ENCODE measurements around the gene SAFB. TPM values are rescaled to one million over a fixed set of nuclear protein-coding genes. Genes with fewer than 3 reads are reported as not detected.
A peak's percentile ranks its signal among the peaks of the same experiment; 100 is the strongest.

The SAFB gene
- total RNA-seq (10 to 100 TPM; 22.3 to 59.6 (median 48.0) TPM), polyA plus RNA-seq (10 to 100 TPM; 43.5 to 48.9 TPM)
- long read RNA-seq, donor 1, transcript SAFB-201 (21 exons, 3,042 nt): minor isoform, 16 of 157 reads
- long read RNA-seq, donor 1, transcript SAFB-205 (21 exons, 2,842 nt): minor isoform, 38 of 157 reads
- long read RNA-seq, donor 1, transcript SAFB-211 (21 exons, 3,014 nt): major isoform, 55 of 157 reads
- long read RNA-seq, donor 1, partial matches to known transcripts: 15 of 157 reads
- long read RNA-seq, donor 1, other reads (novel, unspliced or antisense): 33 of 157 reads
- long read RNA-seq, donor 2, transcript SAFB-211 (21 exons, 3,014 nt): major isoform, 172 of 505 reads
- long read RNA-seq, donor 2, transcript SAFB-205 (21 exons, 2,842 nt): minor isoform, 153 of 505 reads
- long read RNA-seq, donor 2, transcript SAFB-201 (21 exons, 3,042 nt): minor isoform, 41 of 505 reads
- long read RNA-seq, donor 2, partial matches to known transcripts: 54 of 505 reads
- long read RNA-seq, donor 2, other reads (novel, unspliced or antisense): 82 of 505 reads
- long read RNA-seq, donor 3, transcript SAFB-205 (21 exons, 2,842 nt): minor isoform, 48 of 154 reads
- long read RNA-seq, donor 3, transcript SAFB-211 (21 exons, 3,014 nt): major isoform, 56 of 154 reads
- long read RNA-seq, donor 3, transcript SAFB-201 (21 exons, 3,042 nt): minor isoform, 10 of 154 reads
- long read RNA-seq, donor 3, partial matches to known transcripts: 4 of 154 reads
- long read RNA-seq, donor 3, other reads (novel, unspliced or antisense): 36 of 154 reads

DNA sequence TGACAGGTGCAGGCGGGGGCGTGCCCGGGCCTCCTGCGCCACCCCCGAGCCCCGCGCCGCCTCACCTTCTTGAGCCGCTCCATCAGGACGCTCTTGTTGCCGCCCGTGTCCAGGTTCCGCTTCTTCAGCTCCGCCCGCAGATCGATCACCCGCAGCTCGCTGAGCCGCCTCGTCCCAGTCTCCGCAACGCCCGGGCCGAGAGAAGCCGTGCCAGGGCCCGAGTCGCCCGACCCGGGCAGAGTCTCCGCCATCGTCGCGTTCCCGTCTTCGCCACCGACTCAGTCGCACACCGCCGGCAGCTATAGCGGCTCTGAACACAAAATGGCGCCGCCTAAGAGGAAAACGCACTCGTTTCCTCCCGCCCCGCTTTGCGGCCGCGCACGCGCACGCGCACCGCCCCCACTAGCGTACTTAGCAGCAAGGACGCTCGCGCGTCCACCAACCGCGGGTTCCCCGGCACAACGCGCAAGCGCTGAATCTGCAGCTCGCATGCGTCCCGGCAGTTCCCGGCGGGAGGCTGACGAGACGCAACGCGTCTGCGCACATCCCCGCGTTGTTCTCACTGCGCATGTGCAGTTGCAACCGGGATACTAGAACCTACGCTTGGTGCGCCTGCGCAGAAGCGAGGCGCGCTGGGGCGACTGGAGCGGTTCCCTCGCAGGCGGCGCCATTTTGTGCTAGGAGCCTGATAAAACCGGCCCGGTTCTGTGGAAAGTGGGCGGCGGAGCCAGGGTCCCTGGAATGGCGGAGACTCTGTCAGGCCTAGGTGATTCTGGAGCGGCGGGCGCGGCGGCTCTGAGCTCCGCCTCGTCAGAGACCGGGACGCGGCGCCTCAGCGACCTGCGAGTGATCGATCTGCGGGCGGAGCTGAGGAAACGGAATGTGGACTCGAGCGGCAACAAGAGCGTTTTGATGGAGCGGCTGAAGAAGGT is at the start of gene SAFB, which contains the start of gene SAFB2:
SAFB (plus strand) TSS at position 619 of the 932 bp plus-strand sequence; CDS start at position 742, 123 bp downstream.
SAFB2 (minus strand) TSS at position 312 of the 932 bp plus-strand sequence; CDS start at position 251, 61 bp downstream.
- peak within 1 kb of the TSS; percentile 84 to 99 (median 96) for H3K4me3 ChIP-seq
- TF ChIP-seq, protein P1, sequence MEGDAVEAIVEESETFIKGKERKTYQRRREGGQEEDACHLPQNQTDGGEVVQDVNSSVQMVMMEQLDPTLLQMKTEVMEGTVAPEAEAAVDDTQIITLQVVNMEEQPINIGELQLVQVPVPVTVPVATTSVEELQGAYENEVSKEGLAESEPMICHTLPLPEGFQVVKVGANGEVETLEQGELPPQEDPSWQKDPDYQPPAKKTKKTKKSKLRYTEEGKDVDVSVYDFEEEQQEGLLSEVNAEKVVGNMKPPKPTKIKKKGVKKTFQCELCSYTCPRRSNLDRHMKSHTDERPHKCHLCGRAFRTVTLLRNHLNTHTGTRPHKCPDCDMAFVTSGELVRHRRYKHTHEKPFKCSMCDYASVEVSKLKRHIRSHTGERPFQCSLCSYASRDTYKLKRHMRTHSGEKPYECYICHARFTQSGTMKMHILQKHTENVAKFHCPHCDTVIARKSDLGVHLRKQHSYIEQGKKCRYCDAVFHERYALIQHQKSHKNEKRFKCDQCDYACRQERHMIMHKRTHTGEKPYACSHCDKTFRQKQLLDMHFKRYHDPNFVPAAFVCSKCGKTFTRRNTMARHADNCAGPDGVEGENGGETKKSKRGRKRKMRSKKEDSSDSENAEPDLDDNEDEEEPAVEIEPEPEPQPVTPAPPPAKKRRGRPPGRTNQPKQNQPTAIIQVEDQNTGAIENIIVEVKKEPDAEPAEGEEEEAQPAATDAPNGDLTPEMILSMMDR (IDR thresholded peaks at IDR 0.05): peak in 1 of 12 donors; percentile 15
- peak; percentile 70 to 82 for TF ChIP-seq POLR2A (IDR thresholded peaks at IDR 0.05)
- intact Hi-C loops (cut with DNase I): loop anchor here in 5 of 10 donors (1.0 to 10.0 kb wide), 5 partner anchors 52 to 170 kb away; partner anchors contain the start of genes MICOS13 (in 2 of the 5), DUS3L (in 1 of the 5), HSD11B1L (in 1 of the 5) and RPL36 (in 1 of the 5)
- WGBS, 4 donors: 0% methylated on average over 74 to 116 of the region's 116 CpGs
- ATAC-seq (peak; percentile 94 to 98 (median 96)), DNase-seq (peak; percentile 99 to 100 (median 100))
- H3K9me3 ChIP-seq: no peaks in the 10 kb centered on the region
- peaks cover 14 to 81% (median 69%) of the 10 kb centered on the region in 12 donors for H3K4me1 ChIP-seq
- peaks cover 0 to 66% (median 58%) of the 10 kb centered on the region in 9 donors for H3K36me3 ChIP-seq
- H3K27me3 ChIP-seq: no peaks in the 10 kb centered on the region
- peak within 1 kb of the TSS; percentile 93 to 98 (median 94) for H3K27ac ChIP-seq

GRCh38 chr19:5575590-5575989 is 47.3 kb upstream of the SAFB start:
- 88 to 89% (median 88%) methylated on average over 6 of the region's 6 CpGs for WGBS, 4 donors
- H3K36me3 ChIP-seq: peaks cover 0 to 6% (median 0%) of the 10 kb centered on the region in 9 donors
- intact Hi-C loops (cut with DNase I): loop anchor here in 4 of 10 donors (5.0 to 10.0 kb wide), 2 partner anchors 521 to 528 kb away; no protein-coding TSS in a partner anchor
- TF ChIP-seq, protein P1 (IDR thresholded peaks at IDR 0.05): no peak
- no peak for TF ChIP-seq POLR2A (IDR thresholded peaks at IDR 0.05)
- DNase-seq: no peak
- peaks cover 0 to 16% (median 0%) of the 10 kb centered on the region in 12 donors for H3K9me3 ChIP-seq
- H3K4me1 ChIP-seq: peaks cover 0 to 8% (median 3%) of the 10 kb centered on the region in 12 donors
- no peaks in the 10 kb centered on the region for H3K27me3 ChIP-seq
- H3K4me3 ChIP-seq: no peak overlapping the region
- ATAC-seq: no peak
- no peak overlapping the region for H3K27ac ChIP-seq

DNA sequence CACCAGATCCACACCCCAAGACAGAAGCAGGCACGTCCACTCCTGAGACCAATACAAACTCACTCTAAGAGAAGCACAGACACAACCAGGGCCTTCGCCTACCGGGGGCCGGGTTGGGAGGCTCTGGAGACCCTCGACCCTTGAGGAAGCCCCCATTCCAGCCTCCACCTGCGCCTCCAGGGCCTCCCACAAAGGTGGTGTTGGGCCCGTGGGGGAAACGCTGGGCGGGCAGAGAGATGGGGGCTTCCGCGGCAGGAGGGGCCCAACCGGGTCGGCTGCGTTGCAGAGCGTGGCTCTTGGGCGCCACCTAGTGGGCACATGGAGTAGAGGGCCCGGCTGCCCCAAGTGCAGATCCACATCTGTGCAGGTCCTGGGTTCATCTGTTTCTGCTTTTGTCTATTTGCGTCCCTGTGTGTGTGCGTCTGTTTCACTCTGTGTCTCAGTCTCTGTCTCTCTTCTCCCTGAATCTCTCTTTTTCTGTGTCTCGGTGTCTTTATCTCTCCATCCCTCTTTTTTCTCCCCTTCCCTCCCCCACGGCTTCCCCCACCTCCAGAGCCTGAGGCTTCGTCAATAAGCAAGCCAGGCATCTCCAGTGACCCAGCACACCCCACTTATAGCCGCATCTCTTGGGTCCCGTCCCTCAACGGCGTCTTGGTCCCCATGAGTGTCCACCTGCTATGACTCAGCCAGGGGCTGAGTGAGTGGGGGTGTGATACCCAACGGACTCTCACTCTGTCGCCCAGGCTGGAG is 44.6 kb upstream of the SAFB start:
- H3K36me3 ChIP-seq: peaks cover 0 to 28% (median 11%) of the 10 kb centered on the region in 9 donors
- no peaks in the 10 kb centered on the region for H3K27me3 ChIP-seq
- no peak overlapping the region for H3K27ac ChIP-seq
- peaks cover 0 to 6% (median 0%) of the 10 kb centered on the region in 12 donors for H3K9me3 ChIP-seq
- H3K4me1 ChIP-seq: peaks cover 0 to 8% (median 3%) of the 10 kb centered on the region in 12 donors
- TF ChIP-seq, protein P1 (IDR thresholded peaks at IDR 0.05): peak; percentile 93 to 100 (median 99)
- TF ChIP-seq POLR2A (IDR thresholded peaks at IDR 0.05): no peak
- DNase-seq: peak; percentile 44 to 81 (median 60)
- peak; percentile 58 to 83 (median 79) for ATAC-seq
- 24 to 27% (median 25%) methylated on average over 24 to 28 of the region's 28 CpGs for WGBS, 4 donors
- no peak overlapping the region for H3K4me3 ChIP-seq
- intact Hi-C loops (cut with DNase I): loop anchor here in 8 of 10 donors (1.0 to 10.0 kb wide), 5 partner anchors 523 to 531 kb away; no protein-coding TSS in a partner anchor
